HepG2 (cell line): ENCODE results near the gene TMEM131L. TPM values are rescaled to one million over a fixed set of nuclear protein-coding genes. Genes with fewer than 3 reads are reported as not detected.

ENCODE experiments used
- ARID2 ChIP-seq: sonication (generic); formaldehyde crosslinking; IDR thresholded peaks from 2 replicates; pipeline ENCODE4 v1.8.1; 2022; ENCODE audit warnings: mild to moderate bottlenecking, missing genetic modification reagents, borderline replicate concordance
- DMAP1 ChIP-seq: IDR thresholded peaks from 2 replicates; pipeline ENCODE4 v1.6.1; 2016
- FOXC1 ChIP-seq: sonication (generic); formaldehyde crosslinking; IDR thresholded peaks from 2 replicates; pipeline ENCODE4 v1.8.0; 2022; ENCODE audit warnings: mild to moderate bottlenecking, missing genetic modification reagents, borderline replicate concordance
- GABPA ChIP-seq, 2 experiments: IDR thresholded peaks; 2 replicates each; pipeline ENCODE4 v1.6.1; 2011 to 2016; ENCODE audit warnings: low read depth in 2 of 2, low read length in 1 of 2, missing biosample characterization in 1 of 2, missing genetic modification characterization in 1 of 2
- GATAD2A ChIP-seq: IDR thresholded peaks from 2 replicates; pipeline ENCODE4 v1.6.1; 2016
- KDM4B ChIP-seq: sonication (generic); formaldehyde crosslinking; IDR thresholded peaks from 2 replicates; pipeline ENCODE4 v1.4.0; 2020; ENCODE audit warnings: missing genetic modification reagents
- NFATC3 ChIP-seq: sonication (generic); formaldehyde crosslinking; IDR thresholded peaks from 2 replicates; pipeline ENCODE4 v1.5.1; 2020; ENCODE audit warnings: mild to moderate bottlenecking, missing genetic modification reagents
- NR2F6 ChIP-seq, 2 experiments: IDR thresholded peaks; 2 replicates each; pipeline ENCODE4 v1.6.1; 2016; ENCODE audit warnings: antibody characterized with exemption in 1 of 2, mild to moderate bottlenecking in 1 of 2
- POLR2AphosphoS2 ChIP-seq: IDR thresholded peaks from 2 replicates; pipeline ENCODE4 v1.6.1; 2011; ENCODE audit warnings: low read depth, low read length, improper control_type of control experiment
- SKI ChIP-seq: fragments of 450-650 bp; IDR thresholded peaks from one replicate; pipeline ENCODE4 v1.6.1; 2018; ENCODE audit warnings: mild to moderate bottlenecking; ENCODE audit not compliant: partially characterized antibody
- SMYD3 ChIP-seq: sonication (generic); formaldehyde crosslinking; IDR thresholded peaks from 2 replicates; pipeline ENCODE4 v1.8.1; 2023; ENCODE audit warnings: mild to moderate bottlenecking, missing genetic modification reagents
- TAF15 ChIP-seq: fragments of 200-400 bp; formaldehyde crosslinking; IDR thresholded peaks from one replicate; pipeline ENCODE4 v1.6.1; 2018; ENCODE audit warnings: mild to moderate bottlenecking, low read depth, low read length; ENCODE audit not compliant: poor library complexity, severe bottlenecking
- ZFP41 ChIP-seq: sonication (generic); formaldehyde crosslinking; IDR thresholded peaks from 2 replicates; pipeline ENCODE4 v1.4.0; 2020; ENCODE audit warnings: mild to moderate bottlenecking, missing genetic modification reagents, borderline replicate concordance
- ZNF138 ChIP-seq: sonication (generic); formaldehyde crosslinking; IDR thresholded peaks from 2 replicates; pipeline ENCODE4 v1.5.0; 2020; ENCODE audit warnings: mild to moderate bottlenecking, low read depth, missing genetic modification reagents
- ZNF44 ChIP-seq: sonication (generic); formaldehyde crosslinking; IDR thresholded peaks from 2 replicates; pipeline ENCODE4 v1.5.1; 2020; ENCODE audit warnings: mild to moderate bottlenecking, missing genetic modification reagents
- ZNF772 ChIP-seq: sonication (generic); formaldehyde crosslinking; IDR thresholded peaks from 2 replicates; pipeline ENCODE4 v1.5.0; 2020; ENCODE audit warnings: mild to moderate bottlenecking, missing genetic modification reagents
- ZNF883 ChIP-seq: sonication (generic); formaldehyde crosslinking; IDR thresholded peaks from 2 replicates; pipeline ENCODE4 v1.5.1; 2020; ENCODE audit warnings: mild to moderate bottlenecking, missing genetic modification reagents; ENCODE audit errors: not compliant biosample characterization
- ZNF891 ChIP-seq: sonication (generic); formaldehyde crosslinking; IDR thresholded peaks from 2 replicates; pipeline ENCODE4 v1.5.0; 2020; ENCODE audit warnings: mild to moderate bottlenecking, missing genetic modification reagents
- polyA plus RNA-seq, 8 experiments: library from polyadenylated mRNA; depleted of rRNA in 3 of 8; stranded (reverse) in 7 of 8; unstranded in 1 of 8; fragments of >200 nt; fragmentation: Illumina TruSeq in 4 of 8; extraction: Trizol in 4 of 8; gene quantifications; 2 replicates each; pipeline versions ENCODE4 v1.2.1 to v1.2.3, GENCODE V29; 2011 to 2016; ENCODE audit warnings: low read depth in 4 of 8, missing spikeins in 1 of 8, mixed read lengths in 1 of 8; ENCODE audit not compliant: insufficient read depth in 1 of 8
- total RNA-seq, 5 experiments: library from RNA; depleted of rRNA; stranded (reverse); fragments of >200 nt; fragmentation: Illumina TruSeq; extraction: Trizol; gene quantifications; 2 replicates each; pipeline ENCODE4 v1.2.3, GENCODE V29; 2016; ENCODE audit warnings: low read depth in 1 of 5
- TF ChIP-seq, protein P1 (sequence below): IDR thresholded peaks from 2 replicates; pipeline ENCODE4 v1.6.1; 2016; ENCODE audit warnings: control low read depth
- TF ChIP-seq, protein P2 (sequence below): IDR thresholded peaks from 2 replicates; pipeline ENCODE4 v1.6.1; 2016
- TF ChIP-seq, protein P3 (sequence below): sonication (generic); formaldehyde crosslinking; IDR thresholded peaks from 2 replicates; pipeline ENCODE4 v1.5.0; 2020; ENCODE audit warnings: missing genetic modification reagents
- TF ChIP-seq, protein P4 (sequence below): sonication (generic); formaldehyde crosslinking; IDR thresholded peaks from 2 replicates; pipeline ENCODE4 v1.8.0; 2022; ENCODE audit warnings: missing genetic modification reagents, mild to moderate bottlenecking, borderline replicate concordance
- TF ChIP-seq, protein P5 (sequence below): sonication (generic); formaldehyde crosslinking; IDR thresholded peaks from 2 replicates; pipeline ENCODE4 v1.8.0; 2022; ENCODE audit warnings: missing genetic modification reagents, mild to moderate bottlenecking, moderate library complexity, borderline replicate concordance

Gene TMEM131L
- total and polyA plus RNA-seq, 2 of the 13 experiments (the other 11 are each of a cell fraction or from before 2014, with no cell fraction given): 2.2 to 4.5 TPM

DNA sequence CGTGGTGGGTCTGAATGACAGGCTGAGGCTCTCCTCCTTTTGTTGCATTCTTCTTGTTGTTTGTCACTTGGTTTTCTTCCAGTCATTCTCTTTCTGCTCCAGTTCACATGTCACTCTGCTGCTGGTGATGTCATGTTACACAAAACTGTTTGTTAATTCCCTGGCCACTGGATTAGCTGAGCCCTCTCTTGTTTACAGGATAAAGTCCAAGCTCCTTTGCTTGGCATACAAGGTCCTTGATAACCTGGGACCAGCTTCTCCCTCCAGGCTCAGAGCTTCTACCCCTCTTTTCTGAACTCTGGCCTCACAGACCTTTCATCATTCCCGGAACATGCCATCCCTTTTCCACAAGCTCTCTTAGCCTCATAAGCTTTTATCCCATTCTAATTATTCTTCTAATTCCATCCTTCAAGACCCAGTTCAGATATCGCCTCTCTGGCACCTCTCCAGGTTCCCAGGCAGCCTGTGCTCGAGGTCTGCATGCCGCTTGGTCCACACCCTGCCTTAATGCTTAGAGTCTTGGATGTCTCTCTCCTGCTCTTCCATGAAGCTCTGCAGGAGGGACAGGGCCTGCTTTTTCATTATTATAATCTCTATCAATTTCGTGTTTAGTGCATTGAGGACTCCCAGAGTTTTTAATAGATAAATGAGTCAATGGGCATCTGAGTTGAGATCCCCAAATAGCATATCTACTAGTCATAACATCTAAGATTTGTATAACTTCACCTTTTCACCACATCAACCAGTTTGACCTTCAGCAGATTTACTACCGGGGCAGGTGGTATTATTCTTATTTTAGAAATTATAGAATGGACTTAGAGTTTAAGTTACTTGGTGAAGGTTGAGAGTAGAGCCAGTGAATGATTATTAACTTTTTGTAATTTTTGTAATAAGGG, 98.7 kb downstream of the TMEM131L start (continued):
- TF ChIP-seq, protein P1, sequence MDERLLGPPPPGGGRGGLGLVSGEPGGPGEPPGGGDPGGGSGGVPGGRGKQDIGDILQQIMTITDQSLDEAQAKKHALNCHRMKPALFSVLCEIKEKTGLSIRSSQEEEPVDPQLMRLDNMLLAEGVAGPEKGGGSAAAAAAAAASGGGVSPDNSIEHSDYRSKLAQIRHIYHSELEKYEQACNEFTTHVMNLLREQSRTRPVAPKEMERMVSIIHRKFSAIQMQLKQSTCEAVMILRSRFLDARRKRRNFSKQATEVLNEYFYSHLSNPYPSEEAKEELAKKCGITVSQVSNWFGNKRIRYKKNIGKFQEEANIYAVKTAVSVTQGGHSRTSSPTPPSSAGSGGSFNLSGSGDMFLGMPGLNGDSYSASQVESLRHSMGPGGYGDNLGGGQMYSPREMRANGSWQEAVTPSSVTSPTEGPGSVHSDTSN: peak; percentile 73
- TF ChIP-seq, protein P2, sequence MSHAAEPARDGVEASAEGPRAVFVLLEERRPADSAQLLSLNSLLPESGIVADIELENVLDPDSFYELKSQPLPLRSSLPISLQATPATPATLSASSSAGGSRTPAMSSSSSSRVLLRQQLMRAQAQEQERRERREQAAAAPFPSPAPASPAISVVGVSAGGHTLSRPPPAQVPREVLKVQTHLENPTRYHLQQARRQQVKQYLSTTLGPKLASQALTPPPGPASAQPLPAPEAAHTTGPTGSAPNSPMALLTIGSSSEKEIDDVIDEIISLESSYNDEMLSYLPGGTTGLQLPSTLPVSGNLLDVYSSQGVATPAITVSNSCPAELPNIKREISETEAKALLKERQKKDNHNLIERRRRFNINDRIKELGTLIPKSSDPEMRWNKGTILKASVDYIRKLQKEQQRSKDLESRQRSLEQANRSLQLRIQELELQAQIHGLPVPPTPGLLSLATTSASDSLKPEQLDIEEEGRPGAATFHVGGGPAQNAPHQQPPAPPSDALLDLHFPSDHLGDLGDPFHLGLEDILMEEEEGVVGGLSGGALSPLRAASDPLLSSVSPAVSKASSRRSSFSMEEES (CRISPR knock-in tag): peak; percentile 75; the same call in 1 of the 2 replicates
- no peak for TF ChIP-seq ARID2
- no peak for TF ChIP-seq NFATC3
- TF ChIP-seq ZFP41 (CRISPR knock-in tag): no peak
- TF ChIP-seq ZNF44 (CRISPR knock-in tag): no peak
- TF ChIP-seq KDM4B (CRISPR knock-in tag): peak; percentile 75; the same call in 1 of the 2 replicates
- TF ChIP-seq DMAP1 (CRISPR knock-in tag): 0 out of 2 replicates have a peak, but pooled peaks have one; percentile 61
- TF ChIP-seq ZNF883: no peak
- TF ChIP-seq FOXC1 (CRISPR knock-in tag): peak; percentile 81; the same call in 1 of the 2 replicates
- TF ChIP-seq, protein P3, sequence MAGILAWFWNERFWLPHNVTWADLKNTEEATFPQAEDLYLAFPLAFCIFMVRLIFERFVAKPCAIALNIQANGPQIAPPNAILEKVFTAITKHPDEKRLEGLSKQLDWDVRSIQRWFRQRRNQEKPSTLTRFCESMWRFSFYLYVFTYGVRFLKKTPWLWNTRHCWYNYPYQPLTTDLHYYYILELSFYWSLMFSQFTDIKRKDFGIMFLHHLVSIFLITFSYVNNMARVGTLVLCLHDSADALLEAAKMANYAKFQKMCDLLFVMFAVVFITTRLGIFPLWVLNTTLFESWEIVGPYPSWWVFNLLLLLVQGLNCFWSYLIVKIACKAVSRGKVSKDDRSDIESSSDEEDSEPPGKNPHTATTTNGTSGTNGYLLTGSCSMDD: no peak
- TF ChIP-seq TAF15: no peak
- no peak for TF ChIP-seq ZNF772 (CRISPR knock-in tag)
- peak; percentile 48 for TF ChIP-seq SKI
- no peak for TF ChIP-seq ZNF891 (CRISPR knock-in tag)
- no peak for TF ChIP-seq SMYD3 (CRISPR knock-in tag)
- TF ChIP-seq, protein P4, sequence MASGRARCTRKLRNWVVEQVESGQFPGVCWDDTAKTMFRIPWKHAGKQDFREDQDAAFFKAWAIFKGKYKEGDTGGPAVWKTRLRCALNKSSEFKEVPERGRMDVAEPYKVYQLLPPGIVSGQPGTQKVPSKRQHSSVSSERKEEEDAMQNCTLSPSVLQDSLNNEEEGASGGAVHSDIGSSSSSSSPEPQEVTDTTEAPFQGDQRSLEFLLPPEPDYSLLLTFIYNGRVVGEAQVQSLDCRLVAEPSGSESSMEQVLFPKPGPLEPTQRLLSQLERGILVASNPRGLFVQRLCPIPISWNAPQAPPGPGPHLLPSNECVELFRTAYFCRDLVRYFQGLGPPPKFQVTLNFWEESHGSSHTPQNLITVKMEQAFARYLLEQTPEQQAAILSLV: peak; percentile 37; the same call in 1 of the 2 replicates
- no peak for TF ChIP-seq GABPA (IDR thresholded peaks at IDR 0.05; ENCODE audit: low read depth, low read length)
- TF ChIP-seq GABPA (CRISPR knock-in tag; IDR thresholded peaks at IDR 0.05; ENCODE audit: low read depth): peak; percentile 45; the same call in 1 of the 2 replicates
- TF ChIP-seq, protein P5, sequence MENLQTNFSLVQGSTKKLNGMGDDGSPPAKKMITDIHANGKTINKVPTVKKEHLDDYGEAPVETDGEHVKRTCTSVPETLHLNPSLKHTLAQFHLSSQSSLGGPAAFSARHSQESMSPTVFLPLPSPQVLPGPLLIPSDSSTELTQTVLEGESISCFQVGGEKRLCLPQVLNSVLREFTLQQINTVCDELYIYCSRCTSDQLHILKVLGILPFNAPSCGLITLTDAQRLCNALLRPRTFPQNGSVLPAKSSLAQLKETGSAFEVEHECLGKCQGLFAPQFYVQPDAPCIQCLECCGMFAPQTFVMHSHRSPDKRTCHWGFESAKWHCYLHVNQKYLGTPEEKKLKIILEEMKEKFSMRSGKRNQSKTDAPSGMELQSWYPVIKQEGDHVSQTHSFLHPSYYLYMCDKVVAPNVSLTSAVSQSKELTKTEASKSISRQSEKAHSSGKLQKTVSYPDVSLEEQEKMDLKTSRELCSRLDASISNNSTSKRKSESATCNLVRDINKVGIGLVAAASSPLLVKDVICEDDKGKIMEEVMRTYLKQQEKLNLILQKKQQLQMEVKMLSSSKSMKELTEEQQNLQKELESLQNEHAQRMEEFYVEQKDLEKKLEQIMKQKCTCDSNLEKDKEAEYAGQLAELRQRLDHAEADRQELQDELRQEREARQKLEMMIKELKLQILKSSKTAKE: no peak
- peak; percentile 97 for TF ChIP-seq GATAD2A
- TF ChIP-seq ZNF138: no peak
- no peak for TF ChIP-seq POLR2AphosphoS2
- TF ChIP-seq NR2F6 (IDR thresholded peaks at IDR 0.05): peak; percentile 79
- peak; percentile 83 for TF ChIP-seq NR2F6 (CRISPR knock-in tag; IDR thresholded peaks at IDR 0.05)
